HG02973 (cell line): ENCODE results near the gene CALML5.

Experiments
- ATAC-seq: cut with Tn5 transposase; IDR thresholded peaks from one replicate; pipeline ENCODE4 v1.9.1; 2021; ENCODE audit warnings: moderate library complexity; ENCODE audit not compliant: unreplicated experiment

Gene CALML5

GRCh38 chr10:5467207-5467535 lies 32.2 kb downstream of the CALML5 start:
- no peak for ATAC-seq

DNA sequence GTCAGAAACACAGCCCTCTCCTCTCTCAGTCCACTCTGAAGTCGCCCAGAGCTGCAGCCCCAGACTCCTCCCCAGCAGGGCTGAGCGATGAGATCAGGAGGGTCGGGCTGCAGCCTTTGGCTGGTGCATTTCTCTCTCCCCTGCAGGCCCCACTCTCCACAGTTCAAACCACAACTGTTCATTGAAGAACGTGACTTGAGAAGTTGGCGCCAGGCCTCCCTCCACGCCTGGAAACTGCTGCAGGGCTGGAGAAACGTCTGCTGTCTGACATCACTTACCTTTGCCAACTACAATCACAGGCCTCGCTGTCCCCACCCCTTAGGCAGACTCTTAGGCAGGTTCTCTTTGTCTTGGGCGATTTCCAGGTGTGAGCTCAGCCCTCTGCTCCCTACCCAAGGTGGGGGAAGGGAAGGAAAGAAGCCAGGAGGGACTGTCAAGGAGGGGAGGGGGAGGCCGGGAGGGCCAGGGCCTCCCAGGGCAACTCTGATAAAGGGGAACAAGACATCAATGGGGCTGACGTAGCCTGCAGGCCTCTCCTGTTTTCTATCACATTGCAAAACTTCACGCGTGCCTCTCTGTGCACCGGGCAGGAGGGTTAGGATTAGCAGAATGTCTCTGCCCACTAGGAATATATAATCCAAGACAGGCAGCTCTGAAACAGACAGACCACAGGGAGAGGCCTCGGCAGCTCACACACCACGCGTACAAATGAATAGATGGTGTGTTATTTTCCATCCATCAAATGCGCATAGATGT lies 32.7 kb downstream of the CALML5 start:
- ATAC-seq: no peak

DNA sequence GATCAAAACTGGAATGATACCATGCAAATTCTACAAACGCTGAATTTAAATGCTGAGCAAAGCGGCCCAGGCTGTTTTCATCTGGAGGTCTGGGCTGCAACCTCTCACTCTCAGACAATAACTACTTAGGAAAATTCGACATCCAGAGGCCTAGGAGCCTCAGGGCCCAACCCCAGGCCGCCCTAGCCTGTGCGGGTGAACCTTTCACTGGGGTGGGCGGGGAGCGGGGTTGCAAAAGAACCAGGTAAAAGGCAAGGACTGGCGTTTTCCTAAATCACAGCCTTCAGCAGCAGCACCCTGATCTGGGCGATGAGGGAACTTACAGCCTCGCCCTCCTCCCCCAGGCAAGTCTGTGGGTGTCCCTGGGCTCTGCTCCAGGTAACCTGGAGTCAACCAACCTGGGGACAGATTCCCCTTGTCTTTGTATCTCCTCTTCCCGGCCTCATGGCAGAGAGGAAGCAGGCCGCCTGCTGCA lies 33.4 kb downstream of the CALML5 start:
- ATAC-seq: no peak

GRCh38 chr10:5464546-5464945 lies 34.8 kb downstream of the CALML5 start:
- ATAC-seq: no peak

- no peak for ATAC-seq
These were observed 36.5 kb downstream of the CALML5 start for GRCh38 chr10:5462841-5463293.

- no peak for ATAC-seq
These were observed 37.2 kb downstream of the CALML5 start for GRCh38 chr10:5461914-5462840.

DNA sequence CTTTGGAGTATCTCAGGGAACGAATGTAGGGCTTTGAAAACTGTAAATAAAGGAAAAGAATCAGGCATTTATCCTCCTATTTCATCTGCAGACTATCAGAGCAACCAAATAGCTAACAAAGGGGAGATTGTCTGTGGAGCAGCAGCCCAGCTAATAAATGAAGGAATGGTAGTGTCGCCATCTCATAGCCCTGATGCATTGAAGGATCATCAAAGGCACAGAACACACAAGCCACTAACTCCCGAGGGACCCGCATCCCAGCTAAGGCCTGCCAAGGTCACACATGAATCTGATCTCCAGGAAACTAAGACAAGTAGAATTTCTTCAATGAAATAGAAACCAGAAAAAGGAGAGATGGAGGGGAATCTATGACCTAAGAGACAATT lies 38.2 kb downstream of the CALML5 start:
- no peak for ATAC-seq

DNA sequence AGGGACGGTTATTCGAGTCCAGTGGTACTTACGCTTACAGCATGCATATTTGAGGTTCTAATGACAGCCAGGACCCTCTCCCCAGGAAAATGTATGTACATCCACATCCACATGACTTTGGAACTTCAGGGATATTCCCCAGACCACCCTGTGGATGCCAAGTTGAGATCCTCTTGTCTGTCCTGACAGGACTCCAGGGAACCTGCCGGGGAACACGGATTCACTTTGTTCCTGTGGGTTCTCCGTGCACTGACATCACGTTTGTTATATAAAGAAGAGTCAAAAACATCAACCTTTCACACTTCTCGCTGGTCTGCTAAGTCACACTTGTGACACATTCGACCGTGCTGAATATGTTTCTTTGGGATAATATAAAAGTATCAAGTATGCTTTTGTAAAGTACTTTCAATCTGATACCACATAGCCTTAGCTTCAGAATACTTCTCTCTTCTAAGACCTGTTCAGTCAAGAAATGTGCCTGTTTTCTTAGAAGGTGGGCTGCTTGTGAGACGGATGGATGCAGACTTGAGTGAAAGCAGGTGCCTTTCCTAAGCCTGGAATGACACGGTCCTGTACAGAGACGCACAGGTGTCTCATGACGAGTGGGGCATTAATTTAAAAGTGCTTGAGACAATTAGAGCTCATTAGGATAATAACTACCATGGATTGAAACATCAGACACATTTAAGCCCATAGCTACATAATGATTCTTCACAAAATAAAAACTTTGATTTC lies 38.7 kb downstream of the CALML5 start:
- ATAC-seq: no peak

DNA sequence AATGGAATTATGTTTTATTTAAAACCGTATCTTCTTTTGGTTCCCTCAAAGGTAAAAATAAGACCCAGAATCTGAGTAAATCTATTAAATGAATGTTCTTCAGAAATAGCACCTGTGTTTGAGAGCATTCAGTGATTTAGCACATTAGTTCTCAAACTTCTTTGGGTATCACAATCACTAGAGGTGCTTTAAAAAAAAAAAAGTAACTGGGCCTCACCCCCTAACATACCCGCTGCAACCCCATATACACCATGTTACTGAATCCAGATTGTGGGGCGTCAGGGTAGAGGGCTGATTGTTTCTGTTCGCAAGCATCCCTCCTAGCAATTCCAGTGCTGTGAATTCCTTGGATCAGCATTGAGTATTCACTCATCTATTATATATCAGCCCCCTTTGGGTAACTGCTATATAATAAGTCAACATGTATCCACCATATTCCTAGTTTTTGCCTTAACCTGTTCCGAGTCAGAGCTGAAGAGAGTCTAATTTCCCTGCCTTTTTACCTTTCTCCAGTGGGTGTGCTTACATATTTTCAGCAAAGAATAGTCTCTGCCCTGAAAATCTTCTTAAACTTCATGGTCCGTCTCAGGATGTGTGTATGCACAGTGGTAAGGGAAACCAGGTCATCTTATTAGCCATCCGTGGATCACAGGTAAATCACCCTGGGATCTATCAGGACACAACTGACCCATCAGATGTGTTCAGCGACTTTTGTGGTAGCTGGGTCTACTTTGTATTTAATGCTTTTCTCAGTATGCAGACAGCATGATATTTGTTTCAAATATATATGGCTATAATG lies 40.2 kb downstream of the CALML5 start:
- no peak for ATAC-seq

DNA sequence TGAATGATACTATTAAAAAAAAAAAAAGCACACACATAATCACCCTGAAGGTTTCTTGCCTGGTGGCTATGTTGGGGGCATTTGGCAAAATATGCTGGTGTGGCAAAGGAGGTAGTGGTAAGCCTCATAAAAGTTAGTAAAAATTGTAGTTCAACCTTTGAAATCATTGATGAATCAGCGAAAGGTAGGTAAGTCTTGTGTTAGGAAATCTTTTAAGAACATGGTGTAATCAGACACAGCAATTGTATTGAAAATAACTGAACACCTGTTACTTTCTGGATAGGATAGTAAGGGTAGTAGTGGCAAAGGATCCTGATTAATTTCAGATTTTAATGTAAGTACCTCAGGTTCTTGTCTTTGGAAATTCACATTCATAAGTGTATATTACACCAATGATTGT lies 40.9 kb downstream of the CALML5 start:
- no peak for ATAC-seq

DNA sequence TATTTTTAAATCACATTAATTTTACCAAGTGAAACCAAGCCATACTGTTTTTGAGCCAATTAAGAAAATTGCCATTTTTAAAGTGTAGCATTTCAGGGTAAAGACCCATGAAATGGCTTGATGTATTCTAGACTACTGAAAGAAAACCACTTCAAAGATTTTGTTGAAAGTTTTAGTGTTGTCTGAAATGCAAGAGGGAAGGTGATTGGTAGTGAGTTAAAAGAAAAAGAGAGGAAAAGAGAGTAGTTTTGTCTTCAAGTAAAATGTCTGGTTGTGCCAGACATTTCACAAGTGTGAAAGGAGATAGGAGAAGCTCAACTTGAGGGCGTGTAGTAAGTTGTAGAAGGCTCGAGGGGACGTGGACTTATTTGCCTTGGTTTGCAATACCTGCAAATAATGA lies 41.6 kb downstream of the CALML5 start:
- no peak for ATAC-seq

DNA sequence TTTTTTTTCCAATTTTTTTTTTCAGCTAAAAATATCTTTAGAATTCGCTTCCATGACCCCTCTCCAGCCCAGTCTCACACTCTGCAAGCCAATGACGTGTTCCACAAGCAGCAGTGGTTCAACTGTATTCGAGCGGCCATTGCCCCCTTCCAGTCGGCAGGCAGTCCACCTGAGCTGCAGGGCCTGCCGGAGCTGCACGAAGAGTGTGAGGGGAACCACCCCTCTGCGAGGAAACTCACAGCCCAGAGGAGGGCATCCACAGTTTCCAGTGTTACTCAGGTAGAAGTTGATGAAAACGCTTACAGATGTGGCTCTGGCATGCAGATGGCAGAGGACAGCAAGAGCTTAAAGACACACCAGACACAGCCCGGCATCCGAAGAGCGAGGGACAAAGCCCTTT lies 42.8 kb downstream of the CALML5 start:
- ATAC-seq: no peak

DNA sequence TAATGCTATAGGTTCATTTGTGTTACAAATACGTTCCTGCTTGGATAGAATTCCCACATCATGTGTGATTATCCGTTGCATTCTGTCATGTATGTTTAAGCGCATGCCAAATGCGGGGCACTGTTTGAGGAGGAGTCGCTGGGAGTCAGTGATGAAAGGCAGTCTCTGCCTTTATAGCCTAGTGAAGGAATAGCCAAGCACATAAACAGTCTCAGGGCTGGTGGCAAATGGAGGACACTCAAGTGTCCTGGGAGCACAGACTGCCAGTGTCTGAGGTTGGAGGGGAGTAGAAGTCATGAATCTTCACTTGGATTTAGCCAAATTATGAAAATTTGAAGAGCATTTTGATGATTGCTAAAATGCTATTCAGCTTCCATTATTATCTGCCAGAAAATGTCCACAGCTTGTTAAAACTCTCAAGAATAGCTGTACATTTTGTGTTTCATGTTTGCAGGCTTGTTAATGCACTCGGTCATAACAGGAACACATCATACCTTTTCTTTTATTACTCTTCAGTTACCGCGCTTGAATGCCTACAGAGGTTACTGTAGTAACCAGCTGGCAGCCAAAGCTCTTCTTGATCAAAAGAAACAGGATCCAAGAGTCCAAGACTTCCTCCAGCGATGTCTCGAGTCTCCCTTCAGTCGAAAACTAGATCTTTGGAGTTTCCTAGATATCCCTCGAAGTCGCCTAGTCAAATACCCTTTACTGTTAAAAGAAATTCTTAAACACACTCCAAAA lies 45.5 kb downstream of the CALML5 start:
- ATAC-seq: no peak

DNA sequence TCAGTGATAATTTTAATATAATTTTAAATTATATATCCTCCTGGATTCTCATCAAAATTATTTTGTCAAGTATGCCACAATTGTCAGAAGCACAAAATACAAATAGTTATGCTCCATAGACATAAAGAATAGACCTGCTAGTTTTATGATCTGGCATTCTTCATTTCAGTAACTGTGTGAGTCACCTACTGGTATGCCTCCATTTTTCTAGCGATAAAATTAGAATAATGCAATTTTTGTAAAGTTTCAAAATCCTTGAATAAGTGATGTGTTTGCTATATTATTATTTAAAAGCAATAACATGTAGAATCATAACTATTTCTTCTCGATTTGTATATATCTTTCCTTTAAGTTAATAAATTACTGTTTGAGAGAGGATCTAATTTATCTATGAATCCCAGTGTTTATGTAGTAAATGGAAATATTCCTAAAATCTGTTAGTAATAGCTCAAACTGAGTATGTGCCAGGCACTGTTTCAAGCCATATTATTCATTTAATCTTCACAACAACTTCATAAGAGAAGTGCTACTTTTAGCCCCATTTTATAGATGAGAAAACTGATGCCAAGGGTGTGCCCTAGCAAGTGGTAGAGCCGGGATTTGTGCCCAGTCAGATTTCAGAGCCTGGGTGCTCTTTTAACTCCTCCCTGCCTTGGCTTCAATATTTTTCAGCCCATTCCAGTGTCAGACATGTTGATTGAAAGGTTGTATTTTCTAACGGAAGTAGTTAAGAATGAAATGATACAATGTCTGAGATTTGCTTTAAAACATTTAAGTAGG lies 48.6 kb downstream of the CALML5 start:
- no peak for ATAC-seq

DNA sequence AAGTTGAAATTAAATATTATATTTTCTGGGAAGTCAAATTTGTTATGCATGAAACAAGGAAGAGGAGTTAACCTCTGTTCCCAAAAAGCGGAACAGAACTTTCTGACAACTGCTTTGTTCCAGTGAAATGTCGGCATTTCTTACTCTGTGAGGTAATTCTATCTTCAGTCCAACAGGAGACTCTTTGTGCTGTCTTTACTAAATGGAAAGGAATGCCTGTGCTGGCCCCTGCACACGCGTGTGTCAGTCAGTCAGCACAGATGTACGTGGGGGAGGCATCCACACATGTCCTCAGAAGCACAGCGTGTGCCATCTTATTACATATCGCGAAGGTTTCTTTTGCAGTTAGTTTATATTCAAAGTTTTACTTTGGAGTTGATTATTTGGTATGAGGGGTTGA lies 49.5 kb downstream of the CALML5 start:
- ATAC-seq: no peak

DNA sequence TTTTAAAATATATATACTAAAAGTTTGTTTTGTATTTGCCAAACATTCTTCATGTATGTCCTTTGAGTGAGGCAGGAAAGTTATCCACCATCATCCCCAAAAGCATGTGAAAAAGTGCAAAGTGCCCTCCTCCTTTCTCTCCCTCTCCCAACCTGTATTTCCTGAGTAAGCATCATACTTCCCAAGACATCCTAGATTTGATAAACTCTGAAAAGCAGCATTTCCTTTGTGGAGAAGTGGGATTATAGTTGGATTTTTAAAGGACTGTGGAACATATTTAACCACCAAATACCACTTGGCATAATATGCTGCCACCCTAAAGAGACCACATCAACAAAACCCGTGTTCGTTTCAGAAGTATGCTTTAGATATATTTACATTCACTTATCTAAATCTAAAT lies 50.1 kb downstream of the CALML5 start:
- no peak for ATAC-seq
